Uterus (tissue), 4 donors: ENCODE data around the gene NECAB2. TPM values are rescaled to one million over a fixed set of nuclear protein-coding genes. Genes with fewer than 3 reads are reported as not detected.

ENCODE experiments used
- DNase-seq, 2 donors: peaks; one replicate each; pipeline ENCODE4 v3.0.0-alpha.2; 2019 to 2020
- H3K27ac ChIP-seq, 2 donors: fragments of 200-600 bp; sonication (generic); 1 replicate in 1 of 2; 2 replicates in 1 of 2; pipeline ENCODE4 v1.5.1; 2016 to 2018
- H3K27me3 ChIP-seq, 2 donors: fragments of 200-600 bp; sonication (generic); one replicate each; pipeline ENCODE4 v1.5.1; 2018 to 2019; ENCODE audit warnings: control low read depth in 1 of 2
- H3K36me3 ChIP-seq, 2 donors: fragments of 200-600 bp; sonication (generic); one replicate each; pipeline ENCODE4 v1.5.1; 2019; ENCODE audit warnings: control low read depth in 1 of 2
- H3K4me1 ChIP-seq, 2 donors: fragments of 200-600 bp; sonication (generic); one replicate each; pipeline ENCODE4 v1.5.1; 2018 to 2019; ENCODE audit warnings: control low read depth in 1 of 2
- H3K4me3 ChIP-seq, 2 donors: fragments of 200-600 bp; sonication (generic); 1 replicate in 1 of 2; 2 replicates in 1 of 2; pipeline ENCODE4 v1.5.1; 2018 to 2019; ENCODE audit warnings: mild to moderate bottlenecking in 1 of 2
- H3K9me3 ChIP-seq, 2 donors: fragments of 200-600 bp; sonication (generic); one replicate each; pipeline ENCODE4 v1.5.1; 2019; ENCODE audit warnings: control low read depth in 1 of 2
- POLR2A ChIP-seq, 2 donors: fragments of 450-650 bp; IDR thresholded peaks; one replicate each; pipeline ENCODE4 v1.6.1; 2016; ENCODE audit warnings: antibody characterized with exemption in 2 of 2, mild to moderate bottlenecking in 1 of 2, moderate library complexity in 1 of 2
- intact Hi-C: fragments of 100-400 bp; cut with DNase I; formaldehyde crosslinking; loops from one replicate; pipeline ENCODE4 v1.15.1; 2023; ENCODE audit warnings: low total_unique reads
- total RNA-seq, 4 donors: library from RNA; depleted of rRNA in 3 of 4; stranded (reverse); fragments of >200 nt in 3 of 4; gene quantifications; one replicate each; pipeline versions ENCODE4 v1.1.0 to v1.2.4, GENCODE V29; 2014 to 2023
- TF ChIP-seq, protein P1 (sequence below), 4 experiments: fragments of 200-600 bp in 2 of 4; fragments of 450-650 bp in 2 of 4; sonication (generic) in 2 of 4; IDR thresholded peaks; one replicate each; pipeline ENCODE4 v1.5.1; 2016 to 2019; ENCODE audit warnings: antibody characterized with exemption in 4 of 4, mild to moderate bottlenecking in 2 of 4, moderate library complexity in 1 of 4
- donor health status: DM: yes; HTN: yes; CAD: no.

The NECAB2 gene
- total RNA-seq, 4 donors from 2014 or later, result 1.1 to 1.4 TPM; not detected in 2

DNA sequence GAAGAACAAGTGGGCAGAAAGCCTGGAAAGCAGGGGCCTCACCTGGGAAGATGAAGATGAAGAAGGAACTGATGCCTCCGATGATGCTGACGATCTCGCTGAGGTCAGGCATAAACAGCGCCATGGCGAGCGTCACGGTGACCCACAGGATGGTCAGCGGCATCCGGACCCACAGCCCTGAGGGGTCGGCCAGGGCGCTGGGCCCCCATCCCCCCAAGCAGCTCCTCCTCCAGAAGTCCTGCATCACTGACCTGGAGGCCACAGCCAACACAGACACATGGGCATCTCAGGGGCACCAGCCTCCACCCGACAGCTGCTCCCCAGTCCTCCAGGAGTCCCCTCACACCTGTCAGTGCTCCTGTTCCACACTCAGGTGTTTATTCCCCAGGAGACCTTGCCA lies 48.4 kb downstream of the NECAB2 start:
- Histone ChIP-seq H3K27ac (no peak overlapping the region), H3K9me3 (no peaks in the 10 kb centered on the region), H3K4me1 (no peaks in the 10 kb centered on the region), H3K27me3 (no peaks in the 10 kb centered on the region), H3K4me3 (no peak overlapping the region), H3K36me3 (no peaks in the 10 kb centered on the region)
- no peak for TF ChIP-seq POLR2A (IDR thresholded peaks at IDR 0.05)
- TF ChIP-seq, protein P1, sequence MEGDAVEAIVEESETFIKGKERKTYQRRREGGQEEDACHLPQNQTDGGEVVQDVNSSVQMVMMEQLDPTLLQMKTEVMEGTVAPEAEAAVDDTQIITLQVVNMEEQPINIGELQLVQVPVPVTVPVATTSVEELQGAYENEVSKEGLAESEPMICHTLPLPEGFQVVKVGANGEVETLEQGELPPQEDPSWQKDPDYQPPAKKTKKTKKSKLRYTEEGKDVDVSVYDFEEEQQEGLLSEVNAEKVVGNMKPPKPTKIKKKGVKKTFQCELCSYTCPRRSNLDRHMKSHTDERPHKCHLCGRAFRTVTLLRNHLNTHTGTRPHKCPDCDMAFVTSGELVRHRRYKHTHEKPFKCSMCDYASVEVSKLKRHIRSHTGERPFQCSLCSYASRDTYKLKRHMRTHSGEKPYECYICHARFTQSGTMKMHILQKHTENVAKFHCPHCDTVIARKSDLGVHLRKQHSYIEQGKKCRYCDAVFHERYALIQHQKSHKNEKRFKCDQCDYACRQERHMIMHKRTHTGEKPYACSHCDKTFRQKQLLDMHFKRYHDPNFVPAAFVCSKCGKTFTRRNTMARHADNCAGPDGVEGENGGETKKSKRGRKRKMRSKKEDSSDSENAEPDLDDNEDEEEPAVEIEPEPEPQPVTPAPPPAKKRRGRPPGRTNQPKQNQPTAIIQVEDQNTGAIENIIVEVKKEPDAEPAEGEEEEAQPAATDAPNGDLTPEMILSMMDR (IDR thresholded peaks at IDR 0.05), result no peak
- intact Hi-C loops, result no loop called here
- no peak for DNase-seq

DNA sequence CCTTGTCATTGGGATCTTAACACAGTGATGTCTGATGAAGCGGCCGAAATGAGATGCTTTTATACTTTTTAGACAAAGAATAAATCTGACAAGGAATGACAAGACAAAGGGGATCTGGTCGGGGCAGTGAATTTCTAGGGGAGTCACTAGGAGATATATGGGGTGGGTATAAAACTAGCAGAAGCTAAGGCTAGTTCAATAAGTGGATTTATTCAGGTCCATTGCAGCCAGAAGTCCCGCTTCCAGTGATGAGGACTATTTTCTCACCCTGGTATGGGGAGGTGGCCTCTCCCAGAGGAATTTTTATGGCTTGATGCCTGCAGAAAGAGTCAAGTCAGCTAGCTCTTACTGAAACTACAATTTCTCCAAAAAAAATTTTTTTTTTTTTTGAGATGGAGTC lies 50.7 kb downstream of the NECAB2 start:
- TF ChIP-seq, protein P1 (IDR thresholded peaks at IDR 0.05), result no peak
- TF ChIP-seq POLR2A (IDR thresholded peaks at IDR 0.05), result no peak
- no peaks in the 10 kb centered on the region for H3K36me3 ChIP-seq
- H3K27ac ChIP-seq, result no peak overlapping the region
- H3K4me3 ChIP-seq, result no peak overlapping the region
- no peaks in the 10 kb centered on the region for H3K27me3 ChIP-seq
- H3K4me1 ChIP-seq, result no peaks in the 10 kb centered on the region
- H3K9me3 ChIP-seq, result no peaks in the 10 kb centered on the region
- DNase-seq, result no peak
- intact Hi-C loops, result no loop called here

DNA sequence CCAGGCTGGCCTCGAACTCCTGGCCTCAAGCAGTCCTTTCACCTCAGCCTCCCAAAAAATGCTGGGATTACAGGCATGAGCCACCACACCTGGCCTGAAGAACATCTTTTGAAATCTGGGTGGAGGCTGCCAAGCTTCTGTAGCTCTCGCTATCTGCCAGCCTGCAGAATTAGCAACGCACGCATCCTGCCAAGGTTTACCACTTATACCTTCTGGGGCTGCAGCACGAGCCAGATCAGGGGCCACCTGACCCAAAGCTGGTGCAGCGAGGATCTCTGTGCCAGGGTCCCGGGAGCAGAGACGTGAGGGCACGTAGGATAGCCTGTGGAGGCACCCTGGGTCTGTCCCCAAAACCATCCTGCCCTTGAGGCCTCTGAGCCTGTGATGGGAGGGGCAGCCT lies 52.3 kb downstream of the NECAB2 start:
- no peak overlapping the region for H3K27ac ChIP-seq
- no peaks in the 10 kb centered on the region for H3K36me3 ChIP-seq
- H3K9me3 ChIP-seq, result no peaks in the 10 kb centered on the region
- intact Hi-C loops, result no loop called here
- no peak for TF ChIP-seq POLR2A (IDR thresholded peaks at IDR 0.05)
- H3K4me1 ChIP-seq, result no peaks in the 10 kb centered on the region
- no peak overlapping the region for H3K4me3 ChIP-seq
- DNase-seq, result no peak
- H3K27me3 ChIP-seq, result no peaks in the 10 kb centered on the region

DNA sequence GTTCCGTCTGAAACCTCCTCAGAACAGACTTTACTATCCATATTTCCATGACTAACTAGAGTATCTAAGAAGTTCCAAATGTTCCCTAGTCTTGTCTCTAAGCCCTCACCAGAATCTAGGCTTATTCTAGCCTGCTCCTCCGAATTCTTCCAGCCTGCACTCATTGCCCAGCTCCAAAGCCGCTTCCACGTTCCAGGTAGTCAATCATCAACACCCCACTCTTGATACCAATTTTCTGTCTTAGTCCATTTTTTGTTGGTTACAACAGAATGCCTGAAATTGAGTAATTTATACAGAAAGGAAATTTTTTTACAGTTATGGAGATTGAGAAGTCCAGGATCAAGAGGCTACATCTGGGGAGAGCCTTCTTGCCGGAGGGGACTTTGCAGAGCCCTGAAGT lies 53.4 kb downstream of the NECAB2 start:
- Histone ChIP-seq H3K27ac (no peak overlapping the region), H3K4me3 (no peak overlapping the region), H3K36me3 (no peaks in the 10 kb centered on the region), H3K27me3 (no peaks in the 10 kb centered on the region), H3K4me1 (no peaks in the 10 kb centered on the region), H3K9me3 (no peaks in the 10 kb centered on the region)
- intact Hi-C loops, result no loop called here
- TF ChIP-seq, protein P1 (IDR thresholded peaks at IDR 0.05), result no peak
- no peak for TF ChIP-seq POLR2A (IDR thresholded peaks at IDR 0.05)
- no peak for DNase-seq

DNA sequence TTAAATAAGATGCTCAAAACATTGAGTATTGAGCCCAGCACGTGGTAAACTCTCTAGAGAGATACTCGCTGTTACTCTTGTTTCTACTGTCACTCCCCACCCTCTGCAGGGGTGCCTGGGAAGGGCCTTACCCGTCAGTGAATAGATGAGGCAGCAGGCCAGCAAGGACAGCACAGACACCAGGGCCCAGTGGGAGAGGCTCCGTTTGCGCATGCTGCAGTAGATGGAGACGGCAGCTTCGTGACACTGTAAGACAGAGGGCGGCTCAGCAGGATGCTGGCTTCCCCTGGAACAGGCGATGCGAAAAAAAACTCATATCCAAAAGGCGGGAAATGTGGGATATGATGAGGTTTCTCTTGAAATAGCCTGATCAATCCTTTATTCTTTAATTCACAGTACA lies 54.6 kb downstream of the NECAB2 start:
- H3K4me3 ChIP-seq, result no peak overlapping the region
- no peaks in the 10 kb centered on the region for H3K36me3 ChIP-seq
- no peak overlapping the region for H3K27ac ChIP-seq
- H3K27me3 ChIP-seq, result no peaks in the 10 kb centered on the region
- no peak for TF ChIP-seq POLR2A (IDR thresholded peaks at IDR 0.05)
- TF ChIP-seq, protein P1 (IDR thresholded peaks at IDR 0.05), result no peak
- DNase-seq, result no peak
- H3K9me3 ChIP-seq, result no peaks in the 10 kb centered on the region
- H3K4me1 ChIP-seq, result no peaks in the 10 kb centered on the region
- intact Hi-C loops, result no loop called here

DNA sequence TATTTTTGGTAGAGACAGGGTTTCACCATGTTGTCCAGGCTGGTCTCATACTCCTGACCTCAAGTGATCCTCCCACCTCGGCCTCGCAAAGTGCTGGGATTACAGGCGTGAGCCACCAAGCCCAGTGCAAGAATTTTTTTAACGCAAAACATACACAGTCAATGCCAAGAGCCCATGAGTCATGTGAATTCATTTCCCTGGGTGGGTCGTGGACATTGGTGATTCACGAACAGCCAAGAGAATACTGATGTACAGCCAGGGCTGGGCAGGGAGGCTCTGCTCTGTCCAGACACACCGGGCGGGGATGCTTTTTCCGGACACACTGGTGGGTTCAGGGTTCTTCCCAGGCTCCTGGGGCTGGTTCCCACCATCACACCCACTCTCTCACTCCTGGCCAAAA lies 56.8 kb downstream of the NECAB2 start:
- TF ChIP-seq, protein P1 (IDR thresholded peaks at IDR 0.05), result no peak
- TF ChIP-seq POLR2A (IDR thresholded peaks at IDR 0.05), result no peak
- H3K27me3 ChIP-seq, result no peaks in the 10 kb centered on the region

More for the DNA sequence above, 56.8 kb downstream of the NECAB2 start:
- H3K27ac ChIP-seq, result no peak overlapping the region
- no peak for DNase-seq
- H3K4me3 ChIP-seq, result no peak overlapping the region
- H3K9me3 ChIP-seq, result no peaks in the 10 kb centered on the region
- no peaks in the 10 kb centered on the region for H3K4me1 ChIP-seq
- H3K36me3 ChIP-seq, result no peaks in the 10 kb centered on the region
- intact Hi-C loops, result no loop called here
